GM18519 (cell line): ENCODE data around the gene AP1M1.
"Not testable (repeated sequence)": the region's sequence is repeated elsewhere in the genome, so short reads cannot be mapped to it uniquely, and the experiment has no call there.

Experiments used
- ATAC-seq: cut with Tn5 transposase; IDR thresholded peaks from one replicate; pipeline ENCODE4 v1.9.1; 2021; ENCODE audit warnings: mild to moderate bottlenecking, moderate library complexity; ENCODE audit not compliant: unreplicated experiment, low FRiP score

The AP1M1 gene

GRCh38 chr19:16259385-16260159, 61.9 kb downstream of the AP1M1 start:
- no peak for ATAC-seq

- ATAC-seq: no peak
These were observed 62.6 kb downstream of the AP1M1 start for GRCh38 chr19:16260160-16260811.

GRCh38 chr19:16260812-16261161, 63.1 kb downstream of the AP1M1 start:
- ATAC-seq: no peak

GRCh38 chr19:16261584-16262368, 64.1 kb downstream of the AP1M1 start:
- no peak for ATAC-seq

GRCh38 chr19:16262618-16263017, 64.9 kb downstream of the AP1M1 start:
- ATAC-seq: no peak

- no peak for ATAC-seq
These were observed 65.5 kb downstream of the AP1M1 start for GRCh38 chr19:16263141-16263761.

GRCh38 chr19:16265205-16265604, 67.5 kb downstream of the AP1M1 start:
- no peak for ATAC-seq

GRCh38 chr19:16265890-16266585, 68.3 kb downstream of the AP1M1 start:
- ATAC-seq: no peak

- ATAC-seq: no peak
These were observed 68.9 kb downstream of the AP1M1 start for GRCh38 chr19:16266586-16266942.

- ATAC-seq: no peak
These were observed 71.1 kb downstream of the AP1M1 start for GRCh38 chr19:16268676-16269319.

- ATAC-seq: no peak
These were observed 75.2 kb downstream of the AP1M1 start for GRCh38 chr19:16272945-16273344.

GRCh38 chr19:16274447-16274846, 76.7 kb downstream of the AP1M1 start:
- no peak for ATAC-seq

GRCh38 chr19:16280306-16280705, 82.6 kb downstream of the AP1M1 start:
- ATAC-seq: no peak

GRCh38 chr19:16281743-16282142, 84.0 kb downstream of the AP1M1 start:
- ATAC-seq: no peak

GRCh38 chr19:16283210-16284061, 85.7 kb downstream of the AP1M1 start:
- no peak for ATAC-seq

GRCh38 chr19:16284505-16284904, 86.8 kb downstream of the AP1M1 start:
- ATAC-seq: no peak

GRCh38 chr19:16285079-16285478, 87.4 kb downstream of the AP1M1 start:
- ATAC-seq: not testable (repeated sequence)

- ATAC-seq: no peak
These were observed 88.2 kb downstream of the AP1M1 start for GRCh38 chr19:16285769-16286498.
